ENCODE results near the gene CWC27. TPM values are rescaled to one million over a fixed set of nuclear protein-coding genes. Genes with fewer than 3 reads are reported as not detected.

The CWC27 gene
- total and polyA plus RNA-seq, 2 of the 13 experiments (the other 11 are each of a cell fraction or from before 2014, with no cell fraction given), result 21.1 to 25.7 TPM

GRCh38 chr5:65066387-65067146 is 297.8 kb downstream of the CWC27 start:
- no peak overlapping the region for H3K4me3 ChIP-seq (replicated peaks in 1 of 3; ENCODE audit: insufficient read depth in 1 of 3, low read depth in 2 of 3, low read length in 3 of 3)
- H3K36me3 ChIP-seq (replicated peaks in 1 of 2; ENCODE audit: control insufficient read depth in 1 of 2, insufficient read depth in 2 of 2, low read length in 2 of 2), result no peaks in the 10 kb centered on the region
- no peak overlapping the region for H3K27ac ChIP-seq (ENCODE audit: extremely low read length, insufficient read depth, low read length)
- ATAC-seq (no peak), FAIRE-seq (no peak), DNase-seq (ENCODE audit: low spot score) (no peak)
- no peaks in the 10 kb centered on the region for H4K20me1 ChIP-seq (ENCODE audit: insufficient read depth, low read length)
- CTCF ChIA-PET (ENCODE audit: low intra/inter-chr PET ratio, low total read pairs), result no interaction called here
- no peak overlapping the region for H3K9ac ChIP-seq (ENCODE audit: insufficient read depth, low read depth, low read length)
- POLR2A ChIA-PET, result no interaction called here
- intact Hi-C loops (cut with micrococcal nuclease; ENCODE audit: unreplicated experiment) (no loop called here), in situ Hi-C loops (cut with HindIII; ENCODE audit: extremely low pct_ligation_motif_present, low pct_unique_long_range_greater_than_20kb) (no loop called here)
- H3K9me3 ChIP-seq (ENCODE audit: low read length), result no peaks in the 10 kb centered on the region
- H2AFZ ChIP-seq (ENCODE audit: low read length), result no peak overlapping the region
- TF ChIP-seq NR3C1 (CRISPR knock-in tag; IDR thresholded peaks at IDR 0.05), result no peak
- TF ChIP-seq ZNF446 (CRISPR knock-in tag; IDR thresholded peaks at IDR 0.05), result no peak
- TF ChIP-seq ZUFSP (CRISPR knock-in tag; IDR thresholded peaks at IDR 0.05; ENCODE audit: borderline replicate concordance), result no peak
- no peak for TF ChIP-seq FOXK1 (CRISPR knock-in tag; IDR thresholded peaks at IDR 0.05; ENCODE audit: borderline replicate concordance, low read depth)
- TF ChIP-seq ISL2 (CRISPR knock-in tag; IDR thresholded peaks at IDR 0.05), result no peak
- TF ChIP-seq ZNF274 (CRISPR knock-in tag; IDR thresholded peaks at IDR 0.05), result no peak
- TF ChIP-seq ZNF724P (CRISPR knock-in tag; IDR thresholded peaks at IDR 0.05; ENCODE audit: borderline replicate concordance), result no peak
- TF ChIP-seq RBM39 (IDR thresholded peaks at IDR 0.05; ENCODE audit: low read depth, low read length, poor library complexity, severe bottlenecking), result no peak
- no peaks in the 10 kb centered on the region for H3K79me2 ChIP-seq (ENCODE audit: insufficient read depth, low read length)
- no TSS peak for BruUV-seq (replicated peaks)
- peaks cover 0 to 13% of the 10 kb centered on the region in 2 experiments; a peak in 2 of 5 replicates for H3K27me3 ChIP-seq (ENCODE audit: control insufficient read depth in 1 of 2, insufficient read depth in 2 of 2, low read length in 2 of 2)
- WGBS (ENCODE audit: low lambda C conversion rate), result 13% methylated on average over 5 of the region's 5 CpGs
- no peaks in the 10 kb centered on the region for H3K4me1 ChIP-seq (ENCODE audit: insufficient read depth, low read length)
- no peak overlapping the region for H3K4me2 ChIP-seq (ENCODE audit: low read depth, low read length)
